ENCODE results near the gene MSTO1. TPM values are rescaled to one million over a fixed set of nuclear protein-coding genes. Genes with fewer than 3 reads are reported as not detected.
"Not testable (repeated sequence)": the region's sequence is repeated elsewhere in the genome, so short reads cannot be mapped to it uniquely, and the experiment has no call there.

The MSTO1 gene
- total RNA-seq: 56.6 TPM

GRCh38 chr1:155609515-155610256 lies at the start of gene MSTO1:
Gene MSTO1, plus strand, starts transcription at chr1:155610218. Its CDS starts 31 bp downstream, at chr1:155610249.
- intact Hi-C loops (cut with DNase I): no loop called here
- ATAC-seq (peak; percentile 99), DNase-seq (ENCODE audit: low spot score) (peak; percentile 98)

- DNase-seq (ENCODE audit: low spot score): peak; percentile 70
- peak; percentile 46 for ATAC-seq
- intact Hi-C loops (cut with DNase I): not testable (repeated sequence)
Measured at GRCh38 chr1:155561779-155562580, 48.0 kb upstream of the MSTO1 start.

- peak; percentile 96 for DNase-seq (ENCODE audit: low spot score)
- ATAC-seq: peak; percentile 98
- intact Hi-C loops (cut with DNase I): no loop called here
Measured at GRCh38 chr1:155562581-155563376, 47.2 kb upstream of the MSTO1 start, which contains the start of gene ASH1L. Gene ASH1L, minus strand, starts transcription at chr1:155562803. Its CDS starts 41,284 bp downstream, at chr1:155521519.

GRCh38 chr1:155563377-155564022 lies 46.5 kb upstream of the MSTO1 start:
- intact Hi-C loops (cut with DNase I); DNase-seq (ENCODE audit: low spot score): not testable (repeated sequence)
- peak; percentile 7 for ATAC-seq

GRCh38 chr1:155569988-155570592 lies 39.9 kb upstream of the MSTO1 start:
- intact Hi-C loops (cut with DNase I): no loop called here
- no peak for ATAC-seq
- no peak for DNase-seq (ENCODE audit: low spot score)

GRCh38 chr1:155570593-155570990 lies 39.4 kb upstream of the MSTO1 start:
- ATAC-seq: no peak
- intact Hi-C loops (cut with DNase I): no loop called here
- no peak for DNase-seq (ENCODE audit: low spot score)

- ATAC-seq: no peak
- no peak for DNase-seq (ENCODE audit: low spot score)
- intact Hi-C loops (cut with DNase I): no loop called here
Measured at GRCh38 chr1:155574077-155574476, 35.9 kb upstream of the MSTO1 start.

- ATAC-seq; DNase-seq (ENCODE audit: low spot score); intact Hi-C loops (cut with DNase I): not testable (repeated sequence)
Measured at GRCh38 chr1:155575608-155576007, 34.4 kb upstream of the MSTO1 start.

GRCh38 chr1:155583846-155584245 lies 26.2 kb upstream of the MSTO1 start:
- DNase-seq (ENCODE audit: low spot score); intact Hi-C loops (cut with DNase I); ATAC-seq: not testable (repeated sequence)

- intact Hi-C loops (cut with DNase I); ATAC-seq; DNase-seq (ENCODE audit: low spot score): not testable (repeated sequence)
Measured at GRCh38 chr1:155589282-155589681, 20.7 kb upstream of the MSTO1 start.

- peak; percentile 50 for ATAC-seq
- intact Hi-C loops (cut with DNase I): not testable (repeated sequence)
- peak; percentile 40 for DNase-seq (ENCODE audit: low spot score)
Measured at GRCh38 chr1:155590516-155591247, 19.3 kb upstream of the MSTO1 start.

GRCh38 chr1:155591770-155592169 lies 18.2 kb upstream of the MSTO1 start:
- DNase-seq (ENCODE audit: low spot score): no peak
- intact Hi-C loops (cut with DNase I): no loop called here

GRCh38 chr1:155595877-155596474 lies 14.0 kb upstream of the MSTO1 start:
- DNase-seq (ENCODE audit: low spot score); ATAC-seq; intact Hi-C loops (cut with DNase I): not testable (repeated sequence)

More at GRCh38 chr1:155591770-155592169, 18.2 kb upstream of the MSTO1 start:
- peak; percentile 78 for ATAC-seq

- no peak for ATAC-seq
- intact Hi-C loops (cut with DNase I): no loop called here
- DNase-seq (ENCODE audit: low spot score): peak; percentile 19
Measured at GRCh38 chr1:155596864-155597263, 13.2 kb upstream of the MSTO1 start.

- peak; percentile 57 for DNase-seq (ENCODE audit: low spot score)
- intact Hi-C loops (cut with DNase I): no loop called here
- peak; percentile 79 for ATAC-seq
Measured at GRCh38 chr1:155598842-155599331, 11.1 kb upstream of the MSTO1 start.

- intact Hi-C loops (cut with DNase I); DNase-seq (ENCODE audit: low spot score); ATAC-seq: not testable (repeated sequence)
Measured at GRCh38 chr1:155599828-155600572, 10.0 kb upstream of the MSTO1 start.

Measured in sciatic nerve (tissue), 2 donors.